ENCODE data around the gene ZNF692. TPM values are rescaled to one million over a fixed set of nuclear protein-coding genes. Genes with fewer than 3 reads are reported as not detected.
A peak's percentile ranks its signal among the peaks of the same experiment; 100 is the strongest.

The ZNF692 gene
- total and polyA plus RNA-seq, 4 donors, result 7.8 to 16.3 (median 10.4) TPM

DNA sequence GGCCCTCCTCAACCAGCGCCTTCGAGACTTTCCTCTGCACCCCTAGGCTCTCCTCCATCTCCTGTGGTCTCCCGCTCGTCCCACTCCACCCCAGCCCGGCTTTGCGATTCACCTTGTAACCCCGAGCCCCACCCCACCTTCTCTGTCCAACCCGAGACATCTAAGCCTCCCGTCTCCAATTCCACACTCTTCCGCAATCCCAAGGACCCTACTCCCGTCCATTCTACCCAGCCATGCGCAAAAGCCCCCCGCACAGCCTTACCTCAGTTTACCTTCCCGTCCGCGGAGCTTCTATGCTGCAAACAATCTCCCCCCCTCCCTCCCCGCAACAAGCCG lies 33.3 kb downstream of the ZNF692 start:
- Histone ChIP-seq H3K27ac (ENCODE audit: low read depth in 1 of 2, low read length in 2 of 2) (peak overlapping the region; percentile 95 to 100), H3K9ac (ENCODE audit: low read depth in 1 of 2, low read length in 2 of 2) (peak overlapping the region; percentile 90 to 100), H3K27me3 (ENCODE audit: control insufficient read depth in 4 of 4, insufficient read depth in 4 of 4, low read length in 3 of 4) (no peaks in the 10 kb centered on the region), H3K4me1 (ENCODE audit: control insufficient read depth in 4 of 4, insufficient read depth in 4 of 4, low read length in 3 of 4) (peaks cover 14 to 53% (median 41%) of the 10 kb centered on the region in 4 donors), H3K36me3 (ENCODE audit: control insufficient read depth in 4 of 4, insufficient read depth in 3 of 4, low read depth in 1 of 4, low read length in 3 of 4) (peaks cover 2 to 9% (median 5%) of the 10 kb centered on the region in 4 donors), H3K9me3 (ENCODE audit: control insufficient read depth in 4 of 4, low read length in 3 of 4) (no peaks in the 10 kb centered on the region), H3K4me3 (ENCODE audit: low read depth in 1 of 3, low read length in 3 of 3) (peak overlapping the region; percentile 75 to 99 (median 90))
- TF ChIP-seq RAD21 (IDR thresholded peaks at IDR 0.05) (no peak), YY1 (IDR thresholded peaks at IDR 0.05) (no peak), EGR1 (IDR thresholded peaks at IDR 0.05; ENCODE audit: low read depth in 2 of 2) (no peak), FOXA2 (IDR thresholded peaks at IDR 0.05) (no peak), SP1 (IDR thresholded peaks at IDR 0.05) (no peak), NR2F2 (IDR thresholded peaks at IDR 0.05) (no peak)
- TF ChIP-seq, protein P1, sequence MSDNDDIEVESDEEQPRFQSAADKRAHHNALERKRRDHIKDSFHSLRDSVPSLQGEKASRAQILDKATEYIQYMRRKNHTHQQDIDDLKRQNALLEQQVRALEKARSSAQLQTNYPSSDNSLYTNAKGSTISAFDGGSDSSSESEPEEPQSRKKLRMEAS (IDR thresholded peaks at IDR 0.05), result no peak
- TF ChIP-seq, protein P2, sequence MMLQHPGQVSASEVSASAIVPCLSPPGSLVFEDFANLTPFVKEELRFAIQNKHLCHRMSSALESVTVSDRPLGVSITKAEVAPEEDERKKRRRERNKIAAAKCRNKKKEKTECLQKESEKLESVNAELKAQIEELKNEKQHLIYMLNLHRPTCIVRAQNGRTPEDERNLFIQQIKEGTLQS (IDR thresholded peaks at IDR 0.05), result no peak
- TF ChIP-seq, protein P3, sequence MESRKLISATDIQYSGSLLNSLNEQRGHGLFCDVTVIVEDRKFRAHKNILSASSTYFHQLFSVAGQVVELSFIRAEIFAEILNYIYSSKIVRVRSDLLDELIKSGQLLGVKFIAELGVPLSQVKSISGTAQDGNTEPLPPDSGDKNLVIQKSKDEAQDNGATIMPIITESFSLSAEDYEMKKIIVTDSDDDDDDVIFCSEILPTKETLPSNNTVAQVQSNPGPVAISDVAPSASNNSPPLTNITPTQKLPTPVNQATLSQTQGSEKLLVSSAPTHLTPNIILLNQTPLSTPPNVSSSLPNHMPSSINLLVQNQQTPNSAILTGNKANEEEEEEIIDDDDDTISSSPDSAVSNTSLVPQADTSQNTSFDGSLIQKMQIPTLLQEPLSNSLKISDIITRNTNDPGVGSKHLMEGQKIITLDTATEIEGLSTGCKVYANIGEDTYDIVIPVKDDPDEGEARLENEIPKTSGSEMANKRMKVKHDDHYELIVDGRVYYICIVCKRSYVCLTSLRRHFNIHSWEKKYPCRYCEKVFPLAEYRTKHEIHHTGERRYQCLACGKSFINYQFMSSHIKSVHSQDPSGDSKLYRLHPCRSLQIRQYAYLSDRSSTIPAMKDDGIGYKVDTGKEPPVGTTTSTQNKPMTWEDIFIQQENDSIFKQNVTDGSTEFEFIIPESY (IDR thresholded peaks at IDR 0.05), result no peak
- TF ChIP-seq, protein P4, sequence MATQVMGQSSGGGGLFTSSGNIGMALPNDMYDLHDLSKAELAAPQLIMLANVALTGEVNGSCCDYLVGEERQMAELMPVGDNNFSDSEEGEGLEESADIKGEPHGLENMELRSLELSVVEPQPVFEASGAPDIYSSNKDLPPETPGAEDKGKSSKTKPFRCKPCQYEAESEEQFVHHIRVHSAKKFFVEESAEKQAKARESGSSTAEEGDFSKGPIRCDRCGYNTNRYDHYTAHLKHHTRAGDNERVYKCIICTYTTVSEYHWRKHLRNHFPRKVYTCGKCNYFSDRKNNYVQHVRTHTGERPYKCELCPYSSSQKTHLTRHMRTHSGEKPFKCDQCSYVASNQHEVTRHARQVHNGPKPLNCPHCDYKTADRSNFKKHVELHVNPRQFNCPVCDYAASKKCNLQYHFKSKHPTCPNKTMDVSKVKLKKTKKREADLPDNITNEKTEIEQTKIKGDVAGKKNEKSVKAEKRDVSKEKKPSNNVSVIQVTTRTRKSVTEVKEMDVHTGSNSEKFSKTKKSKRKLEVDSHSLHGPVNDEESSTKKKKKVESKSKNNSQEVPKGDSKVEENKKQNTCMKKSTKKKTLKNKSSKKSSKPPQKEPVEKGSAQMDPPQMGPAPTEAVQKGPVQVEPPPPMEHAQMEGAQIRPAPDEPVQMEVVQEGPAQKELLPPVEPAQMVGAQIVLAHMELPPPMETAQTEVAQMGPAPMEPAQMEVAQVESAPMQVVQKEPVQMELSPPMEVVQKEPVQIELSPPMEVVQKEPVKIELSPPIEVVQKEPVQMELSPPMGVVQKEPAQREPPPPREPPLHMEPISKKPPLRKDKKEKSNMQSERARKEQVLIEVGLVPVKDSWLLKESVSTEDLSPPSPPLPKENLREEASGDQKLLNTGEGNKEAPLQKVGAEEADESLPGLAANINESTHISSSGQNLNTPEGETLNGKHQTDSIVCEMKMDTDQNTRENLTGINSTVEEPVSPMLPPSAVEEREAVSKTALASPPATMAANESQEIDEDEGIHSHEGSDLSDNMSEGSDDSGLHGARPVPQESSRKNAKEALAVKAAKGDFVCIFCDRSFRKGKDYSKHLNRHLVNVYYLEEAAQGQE (IDR thresholded peaks at IDR 0.05), result no peak
- WGBS, result 1% methylated on average over 18 of the region's 18 CpGs
- no peak for DNase-seq (ENCODE audit: low spot score)

DNA sequence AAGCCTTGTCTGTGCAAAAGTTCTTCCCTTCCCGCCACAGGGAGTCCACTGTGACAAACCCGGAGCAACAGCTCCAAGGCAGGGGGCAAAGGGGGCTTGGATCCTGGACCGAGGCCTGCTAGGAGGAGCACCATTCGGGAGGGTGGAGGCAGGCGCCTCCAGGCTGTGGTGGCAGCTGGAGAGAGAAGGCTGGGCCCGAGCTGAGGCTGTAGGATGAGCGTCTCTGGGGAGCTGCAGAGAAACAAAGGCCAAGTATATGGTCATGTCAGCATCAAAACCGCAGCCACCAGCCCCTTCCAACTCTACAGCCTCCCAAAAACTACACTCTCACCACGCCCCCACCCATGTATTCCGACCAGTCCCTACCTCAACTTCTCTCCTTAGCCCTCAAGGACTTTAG lies 33.7 kb downstream of the ZNF692 start:
- H3K4me3 ChIP-seq (ENCODE audit: low read depth in 1 of 3, low read length in 3 of 3), result peak overlapping the region; percentile 75 to 99 (median 90)

More for the DNA sequence above, 33.7 kb downstream of the ZNF692 start:
- Histone ChIP-seq H3K27ac (ENCODE audit: low read depth in 1 of 2, low read length in 2 of 2) (peak overlapping the region; percentile 95 to 100), H3K9me3 (ENCODE audit: control insufficient read depth in 4 of 4, low read length in 3 of 4) (no peaks in the 10 kb centered on the region), H3K4me1 (ENCODE audit: control insufficient read depth in 4 of 4, insufficient read depth in 4 of 4, low read length in 3 of 4) (peaks cover 14 to 53% (median 41%) of the 10 kb centered on the region in 4 donors), H3K27me3 (ENCODE audit: control insufficient read depth in 4 of 4, insufficient read depth in 4 of 4, low read length in 3 of 4) (no peaks in the 10 kb centered on the region), H3K36me3 (ENCODE audit: control insufficient read depth in 4 of 4, insufficient read depth in 3 of 4, low read depth in 1 of 4, low read length in 3 of 4) (peaks cover 2 to 10% (median 7%) of the 10 kb centered on the region in 4 donors), H3K9ac (ENCODE audit: low read depth in 1 of 2, low read length in 2 of 2) (peak overlapping the region; percentile 90 to 100)
- WGBS, result 43% methylated on average over 10 of the region's 10 CpGs
- no peak for DNase-seq (ENCODE audit: low spot score)
- TF ChIP-seq SP1 (IDR thresholded peaks at IDR 0.05) (no peak), FOXA2 (IDR thresholded peaks at IDR 0.05) (no peak), YY1 (IDR thresholded peaks at IDR 0.05) (no peak), RAD21 (IDR thresholded peaks at IDR 0.05) (no peak)
- TF ChIP-seq, protein P3 (IDR thresholded peaks at IDR 0.05), result no peak
- TF ChIP-seq, protein P1 (IDR thresholded peaks at IDR 0.05), result no peak
